H9 (cell line): ENCODE measurements around the gene OR2S2. TPM values are rescaled to one million over a fixed set of nuclear protein-coding genes. Genes with fewer than 3 reads are reported as not detected.

Source experiments
- DNase-seq: peaks from one replicate; pipeline ENCODE4 v3.0.0-alpha.2; 2017
- H2AFZ ChIP-seq: one replicate; pipeline ENCODE4 v1.6.1; 2013; ENCODE audit warnings: mild to moderate bottlenecking, low read length, control low read depth, moderate library complexity
- H2AK5ac ChIP-seq: 2 replicates; pipeline ENCODE4 v1.6.1; 2013; ENCODE audit warnings: low read length, control low read depth, mixed read lengths; ENCODE audit not compliant: insufficient read length
- H2BK120ac ChIP-seq: one replicate; pipeline ENCODE4 v1.6.1; 2013; ENCODE audit warnings: low read depth, mild to moderate bottlenecking, low read length, control low read depth, inconsistent platforms; ENCODE audit not compliant: poor library complexity, severe bottlenecking
- H2BK12ac ChIP-seq: 2 replicates; pipeline ENCODE4 v1.6.1; 2013; ENCODE audit warnings: low read length, control low read depth, mixed read lengths, low read depth; ENCODE audit not compliant: insufficient read length
- H2BK15ac ChIP-seq: 2 replicates; pipeline ENCODE4 v1.6.1; 2013; ENCODE audit warnings: low read depth, low read length, control low read depth
- H2BK20ac ChIP-seq: one replicate; pipeline ENCODE4 v1.6.1; 2013; ENCODE audit warnings: low read depth, mild to moderate bottlenecking, low read length, control low read depth, inconsistent platforms; ENCODE audit not compliant: poor library complexity, severe bottlenecking
- H2BK5ac ChIP-seq: 2 replicates; pipeline ENCODE4 v1.6.1; 2013; ENCODE audit warnings: low read length, control low read depth, mixed read lengths; ENCODE audit not compliant: insufficient read length
- H3K14ac ChIP-seq: 2 replicates; pipeline ENCODE4 v1.6.1; 2013; ENCODE audit warnings: low read length, control low read depth; ENCODE audit not compliant: insufficient read depth
- H3K18ac ChIP-seq: 2 replicates; pipeline ENCODE4 v1.6.1; 2013; ENCODE audit warnings: low read depth, mild to moderate bottlenecking, mixed read lengths, low read length, control low read depth; ENCODE audit not compliant: insufficient read length
- H3K23ac ChIP-seq: 2 replicates; pipeline ENCODE4 v1.6.1; 2013; ENCODE audit warnings: low read length, control low read depth, mixed read lengths, low read depth; ENCODE audit not compliant: insufficient read length
- H3K23me2 ChIP-seq: 2 replicates; pipeline ENCODE4 v1.6.1; 2013; ENCODE audit warnings: low read depth, mild to moderate bottlenecking, mixed read lengths, low read length, control low read depth; ENCODE audit not compliant: insufficient read length, poor library complexity, severe bottlenecking
- H3K27ac ChIP-seq: 2 replicates; pipeline ENCODE4 v1.5.1; 2013; ENCODE audit warnings: low read length, control low read depth, mixed read lengths, low read depth; ENCODE audit not compliant: insufficient read length
- H3K27me3 ChIP-seq: 2 replicates; pipeline ENCODE4 v1.6.1; 2013; ENCODE audit warnings: low read length, control low read depth, inconsistent platforms; ENCODE audit not compliant: insufficient read depth
- H3K4ac ChIP-seq: 2 replicates; pipeline ENCODE4 v1.6.1; 2013; ENCODE audit warnings: low read depth, mild to moderate bottlenecking, control low read depth, inconsistent platforms, low read length, moderate library complexity
- H3K4me1 ChIP-seq: 2 replicates; pipeline ENCODE4 v1.6.1; 2013; ENCODE audit warnings: low read length, control low read depth, inconsistent platforms; ENCODE audit not compliant: insufficient read depth
- H3K4me2 ChIP-seq: 2 replicates; pipeline ENCODE4 v1.6.1; 2013; ENCODE audit warnings: low read length, control low read depth, mixed read lengths; ENCODE audit not compliant: insufficient read length, insufficient read depth
- H3K56ac ChIP-seq: 2 replicates; pipeline ENCODE4 v1.6.1; 2013; ENCODE audit warnings: low read depth, mild to moderate bottlenecking, mixed read lengths, low read length, control low read depth; ENCODE audit not compliant: insufficient read length
- H3K79me1 ChIP-seq: 2 replicates; pipeline ENCODE4 v1.6.1; 2013; ENCODE audit warnings: low read depth, mild to moderate bottlenecking, moderate library complexity, low read length, control low read depth, inconsistent platforms; ENCODE audit not compliant: insufficient read depth, poor library complexity, severe bottlenecking
- H3K79me2 ChIP-seq: 2 replicates; pipeline ENCODE4 v1.6.1; 2013; ENCODE audit warnings: low read length, control low read depth, inconsistent platforms; ENCODE audit not compliant: insufficient read depth
- H3K9ac ChIP-seq: 2 replicates; pipeline ENCODE4 v1.6.1; 2013; ENCODE audit warnings: low read length, control low read depth, mixed read lengths; ENCODE audit not compliant: insufficient read length; ENCODE audit errors: extremely low read depth
- H3K9me3 ChIP-seq: one replicate; pipeline ENCODE4 v1.6.1; 2013; ENCODE audit warnings: low read depth, low read length, inconsistent platforms; ENCODE audit not compliant: control insufficient read depth
- H3T11ph ChIP-seq: one replicate; pipeline ENCODE4 v1.6.1; 2013; ENCODE audit warnings: mild to moderate bottlenecking, low read length, control low read depth, inconsistent platforms
- H4K20me1 ChIP-seq: one replicate; pipeline ENCODE4 v1.6.1; 2013; ENCODE audit not compliant: control insufficient read depth, insufficient read length, insufficient read depth
- H4K5ac ChIP-seq: 2 replicates; pipeline ENCODE4 v1.6.1; 2013; ENCODE audit warnings: low read depth, mild to moderate bottlenecking, mixed read lengths, low read length, control low read depth; ENCODE audit not compliant: insufficient read length
- H4K8ac ChIP-seq: replicated peaks from 2 replicates; pipeline ENCODE4 v1.6.1; 2013; ENCODE audit warnings: low read length, control low read depth, mixed read lengths, low read depth; ENCODE audit not compliant: insufficient read length
- H4K91ac ChIP-seq: 2 replicates; pipeline ENCODE4 v1.6.1; 2013; ENCODE audit warnings: low read depth, mild to moderate bottlenecking, moderate library complexity, mixed read lengths, low read length, control low read depth; ENCODE audit not compliant: insufficient read length
- H3K27ac Mint-ChIP-seq, 3 experiments: 2 replicates in 2 of 3; 3 replicates in 1 of 3; pipeline ENCODE4 v1.8.0; 2020 to 2021; ENCODE audit warnings: mixed read lengths in 3 of 3, mild to moderate bottlenecking in 1 of 3, moderate library complexity in 1 of 3
- H3K27me3 Mint-ChIP-seq: 2 replicates; pipeline ENCODE4 v1.8.0; 2021; ENCODE audit warnings: low read depth, mild to moderate bottlenecking, moderate library complexity, mixed read lengths
- H3K36me3 Mint-ChIP-seq, 3 experiments: 2 replicates in 2 of 3; 3 replicates in 1 of 3; pipeline ENCODE4 v1.8.0; 2020 to 2021; ENCODE audit warnings: low read depth in 3 of 3, mixed read lengths in 3 of 3; ENCODE audit not compliant: insufficient read depth in 1 of 3
- H3K4me1 Mint-ChIP-seq, 2 experiments: 2 replicates each; pipeline ENCODE4 v1.8.0; 2020; ENCODE audit warnings: mixed read lengths in 2 of 2
- H3K4me3 Mint-ChIP-seq, 2 experiments: 2 replicates in 1 of 2; 3 replicates in 1 of 2; pipeline ENCODE4 v1.8.0; 2020 to 2021; ENCODE audit warnings: mild to moderate bottlenecking in 2 of 2, mixed read lengths in 2 of 2, moderate library complexity in 1 of 2
- H3K9me3 Mint-ChIP-seq, 2 experiments: 2 replicates in 1 of 2; 3 replicates in 1 of 2; pipeline ENCODE4 v1.8.0; 2020; ENCODE audit warnings: mild to moderate bottlenecking in 2 of 2, mixed read lengths in 2 of 2, moderate library complexity in 1 of 2
- WGBS: extraction: QIAGEN DNeasy Blood & Tissue Kit; methylation state at CpG from one replicate; pipeline ENCODE4 v1.1.7; 2013; ENCODE audit warnings: missing lambda C conversion rate, low lambda C conversion rate, mixed read lengths; ENCODE audit not compliant: insufficient read length; ENCODE audit errors: extremely low coverage; 5-methylcytosine and 5-hydroxymethylcytosine counted together
- total RNA-seq: library from RNA; stranded (reverse); gene quantifications from 2 replicates; pipeline ENCODE4 v1.2.1, GENCODE V29; 2021
- TF ChIP-seq, protein P1 (sequence below): fragments of 200-600 bp; sonication (generic); conservative IDR thresholded peaks from 3 replicates; pipeline ENCODE4 v1.8.0; 2021; ENCODE audit warnings: antibody characterized with exemption, mild to moderate bottlenecking

OR2S2 gene
- total RNA-seq, 1 experiment from 2014 or later: not detected

DNA sequence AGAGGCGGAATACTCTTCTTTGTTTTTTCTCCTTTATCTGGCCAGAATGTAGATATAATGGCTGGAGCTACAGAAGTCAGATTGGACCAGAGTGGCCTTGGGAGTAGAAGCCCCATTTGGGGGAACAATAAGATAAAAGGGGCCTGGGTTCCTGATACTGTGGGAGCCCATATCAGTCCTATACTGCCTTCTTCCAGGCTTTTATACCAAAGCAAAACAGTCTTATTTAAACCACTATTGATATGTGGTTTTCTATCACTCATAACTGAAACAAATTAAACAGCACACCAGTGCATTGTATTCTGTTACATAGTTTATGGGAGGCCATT, 34.4 kb downstream of the OR2S2 start:
- Mint-ChIP-seq H3K36me3 (no peaks in the 10 kb centered on the region), H3K27me3 (no peaks in the 10 kb centered on the region; the same call in 1 of the 2 replicates), H3K27ac (no peak overlapping the region), H3K9me3 (no peaks in the 10 kb centered on the region), H3K4me3 (no peak overlapping the region), H3K4me1 (peaks cover 3 to 6% of the 10 kb centered on the region in 2 experiments)
- H3K79me2 ChIP-seq: no peaks in the 10 kb centered on the region
- no peaks in the 10 kb centered on the region for H3K9me3 ChIP-seq
- H3T11ph ChIP-seq: no peak overlapping the region
- H4K91ac ChIP-seq: no peak overlapping the region
- no peaks in the 10 kb centered on the region for H4K20me1 ChIP-seq
- no peak overlapping the region for H2BK15ac ChIP-seq
- H3K23me2 ChIP-seq: no peaks in the 10 kb centered on the region
- no peaks in the 10 kb centered on the region for H3K4me1 ChIP-seq
- no peak overlapping the region for H3K14ac ChIP-seq
- no peak overlapping the region for H3K18ac ChIP-seq
- TF ChIP-seq, protein P1, sequence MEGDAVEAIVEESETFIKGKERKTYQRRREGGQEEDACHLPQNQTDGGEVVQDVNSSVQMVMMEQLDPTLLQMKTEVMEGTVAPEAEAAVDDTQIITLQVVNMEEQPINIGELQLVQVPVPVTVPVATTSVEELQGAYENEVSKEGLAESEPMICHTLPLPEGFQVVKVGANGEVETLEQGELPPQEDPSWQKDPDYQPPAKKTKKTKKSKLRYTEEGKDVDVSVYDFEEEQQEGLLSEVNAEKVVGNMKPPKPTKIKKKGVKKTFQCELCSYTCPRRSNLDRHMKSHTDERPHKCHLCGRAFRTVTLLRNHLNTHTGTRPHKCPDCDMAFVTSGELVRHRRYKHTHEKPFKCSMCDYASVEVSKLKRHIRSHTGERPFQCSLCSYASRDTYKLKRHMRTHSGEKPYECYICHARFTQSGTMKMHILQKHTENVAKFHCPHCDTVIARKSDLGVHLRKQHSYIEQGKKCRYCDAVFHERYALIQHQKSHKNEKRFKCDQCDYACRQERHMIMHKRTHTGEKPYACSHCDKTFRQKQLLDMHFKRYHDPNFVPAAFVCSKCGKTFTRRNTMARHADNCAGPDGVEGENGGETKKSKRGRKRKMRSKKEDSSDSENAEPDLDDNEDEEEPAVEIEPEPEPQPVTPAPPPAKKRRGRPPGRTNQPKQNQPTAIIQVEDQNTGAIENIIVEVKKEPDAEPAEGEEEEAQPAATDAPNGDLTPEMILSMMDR: no peak
- H3K4me2 ChIP-seq: no peak overlapping the region
- H3K4ac ChIP-seq: no peak overlapping the region
- H3K27ac ChIP-seq: no peak overlapping the region
- no peak overlapping the region for H3K23ac ChIP-seq
- no peaks in the 10 kb centered on the region for H3K27me3 ChIP-seq
- no peak overlapping the region for H2AK5ac ChIP-seq
- no peak overlapping the region for H4K8ac ChIP-seq
- H4K5ac ChIP-seq: no peak overlapping the region
- no peak overlapping the region for H2AFZ ChIP-seq
- H3K79me1 ChIP-seq: no peaks in the 10 kb centered on the region
- H2BK5ac ChIP-seq: no peak overlapping the region
- H3K56ac ChIP-seq: no peak overlapping the region
- H3K9ac ChIP-seq: no peak overlapping the region
- no peak for DNase-seq
- no CpG with 5 or more reads among the region's 1 CpG for whole genome bisulfite sequencing
- H2BK12ac ChIP-seq: no peak overlapping the region
- H2BK20ac ChIP-seq: peak overlapping the region; percentile 83
- H2BK120ac ChIP-seq: no peak overlapping the region
